PC-9 (cell line): ENCODE measurements around the gene SYDE2. TPM values are rescaled to one million over a fixed set of nuclear protein-coding genes. Genes with fewer than 3 reads are reported as not detected.
"Not testable (repeated sequence)": the region's sequence is repeated elsewhere in the genome, so short reads cannot be mapped to it uniquely, and the experiment has no call there.

Experiments used
- BruUV-seq: library from RNA; stranded (reverse); fragments of 400-500 nt; replicated peaks from 2 replicates; lab custom pipeline; 2021; lab: Mats Ljungman, UMichigan
- CTCF ChIA-PET: fragments of 300-600 bp; sonication (Branson Sonifier 250); formaldehyde crosslinking; loops from one replicate; lab custom pipeline; 2022; ENCODE audit warnings: antibody characterized with exemption; lab: Charles Lee
- POLR2A ChIA-PET: fragments of 300-600 bp; sonication (Branson Sonifier 250); formaldehyde crosslinking; loops from one replicate; lab custom pipeline; 2022; ENCODE audit warnings: antibody characterized with exemption; ENCODE audit not compliant: unreplicated experiment; lab: Charles Lee
- DNase-seq, 2 experiments: peaks; one replicate each; pipeline versions ENCODE4 v3.0.0 to v3.0.0-alpha.2; 2015 to 2022; ENCODE audit warnings: mixed read lengths in 1 of 2
- H2AFZ ChIP-seq: fragments of 200-600 bp; sonication (generic); 2 replicates; pipeline ENCODE4 v1.8.1; 2017; ENCODE audit warnings: antibody characterized with exemption
- H3F3A ChIP-seq: fragments of 200-600 bp; sonication (generic); 2 replicates; pipeline ENCODE4 v1.8.1; 2017; ENCODE audit warnings: antibody characterized with exemption, mild to moderate bottlenecking, low read depth; ENCODE audit not compliant: insufficient read depth
- H3K27ac ChIP-seq: fragments of 200-600 bp; sonication (generic); 2 replicates; pipeline ENCODE4 v1.6.1; 2016; ENCODE audit warnings: mixed run types
- H3K27me3 ChIP-seq: fragments of 200-600 bp; sonication (generic); 2 replicates; pipeline ENCODE4 v1.6.1; 2016; ENCODE audit warnings: low read depth, mixed run types; ENCODE audit not compliant: insufficient read depth
- H3K36me3 ChIP-seq: fragments of 200-600 bp; sonication (generic); 2 replicates; pipeline ENCODE4 v1.6.1; 2016; ENCODE audit warnings: low read depth, mixed run types
- H3K4me1 ChIP-seq: fragments of 200-600 bp; sonication (generic); replicated peaks from 2 replicates; pipeline ENCODE4 v1.6.1; 2016; ENCODE audit warnings: mixed run types; ENCODE audit not compliant: insufficient read depth
- H3K4me2 ChIP-seq: fragments of 200-600 bp; sonication (generic); 2 replicates; pipeline ENCODE4 v1.6.1; 2017; ENCODE audit warnings: mixed run types
- H3K4me3 ChIP-seq: fragments of 200-600 bp; sonication (generic); 2 replicates; pipeline ENCODE4 v1.6.1; 2016; ENCODE audit warnings: mixed run types
- H3K79me2 ChIP-seq: fragments of 200-600 bp; sonication (generic); 2 replicates; pipeline ENCODE4 v1.6.1; 2017; ENCODE audit warnings: low read depth, mixed run types
- H3K9me2 ChIP-seq: fragments of 200-600 bp; sonication (generic); 2 replicates; pipeline ENCODE4 v1.8.1; 2017; ENCODE audit warnings: mild to moderate bottlenecking; ENCODE audit not compliant: insufficient read depth
- H3K9me3 ChIP-seq: fragments of 200-600 bp; sonication (generic); 2 replicates; pipeline ENCODE4 v1.8.1; 2016; ENCODE audit warnings: low read depth; ENCODE audit not compliant: insufficient read depth
- H4K20me1 ChIP-seq: fragments of 200-600 bp; sonication (generic); 2 replicates; pipeline ENCODE4 v1.8.1; 2017; ENCODE audit not compliant: insufficient read depth
- CTCF ChIP-seq: fragments of 200-600 bp; sonication (generic); conservative IDR thresholded peaks from 2 replicates; pipeline ENCODE4 v1.6.1; 2017; ENCODE audit warnings: mixed run types, antibody characterized with exemption, mild to moderate bottlenecking, moderate library complexity
- EZH2 ChIP-seq: fragments of 200-600 bp; sonication (generic); IDR thresholded peaks from 2 replicates; pipeline ENCODE4 v1.8.0; 2017; ENCODE audit warnings: antibody characterized with exemption, low read depth
- intact Hi-C: fragments of 100-400 bp; cut with micrococcal nuclease; formaldehyde crosslinking; loops from one replicate; pipeline ENCODE4 v1.10.0; 2022; ENCODE audit not compliant: unreplicated experiment
- total RNA-seq: library from RNA; stranded (reverse); gene quantifications from 2 replicates; pipeline ENCODE4 v1.2.3, GENCODE V29; 2021

The SYDE2 gene
- total RNA-seq, 1 experiment from 2014 or later, result 10.3 TPM

DNA sequence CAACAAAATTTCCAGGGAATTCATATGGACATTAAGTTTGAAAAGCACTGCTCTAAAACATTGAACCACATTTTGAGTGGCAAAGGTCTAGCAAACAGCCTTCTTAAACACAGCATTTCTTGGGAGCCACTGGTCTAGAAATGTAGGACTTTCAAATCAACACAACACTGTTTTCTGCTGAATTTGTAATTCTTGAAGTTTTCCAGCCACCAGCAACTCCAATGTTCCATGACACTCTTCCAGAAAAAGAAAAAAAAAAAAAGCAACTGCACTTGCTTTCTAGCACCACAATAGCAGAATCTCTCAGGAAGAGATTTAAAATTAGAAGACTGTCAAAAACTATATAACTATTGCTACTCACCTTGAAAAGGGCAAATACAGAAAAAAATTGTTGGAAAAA is 4.5 kb downstream of the SYDE2 start:
- POLR2A ChIA-PET, result no interaction called here
- Histone ChIP-seq H4K20me1 (peaks cover 3% of the 10 kb centered on the region; the same call in 1 of the 2 replicates), H3K27ac (no peak overlapping the region), H3K36me3 (no peaks in the 10 kb centered on the region), H3K4me1 (peaks cover 42% of the 10 kb centered on the region), H3K79me2 (peaks cover 78% of the 10 kb centered on the region), H3K9me2 (no peaks in the 10 kb centered on the region), H3K27me3 (no peaks in the 10 kb centered on the region), H3K9me3 (0 out of 2 replicates have a peak, but pooled peaks cover 2% of the 10 kb centered on the region), H2AFZ (no peak overlapping the region), H3K4me2 (peak overlapping the region; percentile 92), H3F3A (peaks cover 12% of the 10 kb centered on the region), H3K4me3 (peak overlapping the region; percentile 49; the same call in 1 of the 2 replicates)
- no peak for TF ChIP-seq EZH2
- no peak for TF ChIP-seq CTCF
- BruUV-seq, result no TSS peak
- CTCF ChIA-PET, result no interaction called here
- no peak for DNase-seq
- intact Hi-C loops, result loop anchor here (2.0 kb wide), 1 partner anchor 84 kb away; no protein-coding TSS in a partner anchor

- Histone ChIP-seq H3K9me3 (0 out of 2 replicates have a peak, but pooled peaks cover 2% of the 10 kb centered on the region), H3K36me3 (no peaks in the 10 kb centered on the region), H2AFZ (no peak overlapping the region), H3K4me2 (peak overlapping the region; percentile 92; the same call in 1 of the 2 replicates), H3K27me3 (no peaks in the 10 kb centered on the region), H3K9me2 (no peaks in the 10 kb centered on the region; the same call in 1 of the 2 replicates), H3K27ac (no peak overlapping the region), H3K4me1 (peaks cover 42% of the 10 kb centered on the region), H3K79me2 (peaks cover 82% of the 10 kb centered on the region), H3K4me3 (no peak overlapping the region), H3F3A (peaks cover 12% of the 10 kb centered on the region), H4K20me1 (peaks cover 3% of the 10 kb centered on the region; the same call in 1 of the 2 replicates)
- BruUV-seq, result no TSS peak
- POLR2A ChIA-PET, result no interaction called here
- CTCF ChIA-PET, result no interaction called here
- DNase-seq, result no peak
- intact Hi-C loops, result loop anchor here (2.0 kb wide), 1 partner anchor 83 kb away; no protein-coding TSS in a partner anchor
- TF ChIP-seq CTCF (no peak), EZH2 (no peak)
Measured at GRCh38 chr1:85195703-85196102, 5.1 kb downstream of the SYDE2 start.

GRCh38 chr1:85192129-85192528 is 8.7 kb downstream of the SYDE2 start:
- H3K27me3 ChIP-seq, DNase-seq, H3K4me3 ChIP-seq, BruUV-seq, intact Hi-C loops, H3F3A ChIP-seq, CTCF ChIA-PET, H3K9me3 ChIP-seq, H3K27ac ChIP-seq, H4K20me1 ChIP-seq, H3K9me2 ChIP-seq, POLR2A ChIA-PET, H3K4me2 ChIP-seq, H2AFZ ChIP-seq: not testable (repeated sequence)
- Histone ChIP-seq H3K79me2 (peaks cover 61% of the 10 kb centered on the region), H3K4me1 (peaks cover 21% of the 10 kb centered on the region), H3K36me3 (peaks cover 27% of the 10 kb centered on the region)

- Histone ChIP-seq H3K4me2 (no peak overlapping the region), H3K36me3 (peaks cover 27% of the 10 kb centered on the region), H3K9me2 (no peaks in the 10 kb centered on the region; the same call in 1 of the 2 replicates), H3K27me3 (no peaks in the 10 kb centered on the region), H4K20me1 (0 out of 2 replicates have a peak, but pooled peaks cover 3% of the 10 kb centered on the region), H3K79me2 (peaks cover 44% of the 10 kb centered on the region), H3K4me1 (no peaks in the 10 kb centered on the region), H3K27ac (no peak overlapping the region), H3F3A (no peaks in the 10 kb centered on the region; the same call in 1 of the 2 replicates), H3K9me3 (0 out of 2 replicates have a peak, but pooled peaks cover 2% of the 10 kb centered on the region), H3K4me3 (no peak overlapping the region), H2AFZ (no peak overlapping the region)
- TF ChIP-seq EZH2, result no peak
- TF ChIP-seq CTCF, result no peak
- POLR2A ChIA-PET, result no interaction called here
- no peak for DNase-seq
- CTCF ChIA-PET, result no interaction called here
- no TSS peak for BruUV-seq
- intact Hi-C loops, result no loop called here
Measured at GRCh38 chr1:85189120-85189519, 11.7 kb downstream of the SYDE2 start.
